ENCODE data around the gene INHBC. TPM values are rescaled to one million over a fixed set of nuclear protein-coding genes. Genes with fewer than 3 reads are reported as not detected.

Gene INHBC
- polyA plus RNA-seq, 1 of the 3 experiments (the other 2 are of a cell fraction), result 0.08 TPM

DNA sequence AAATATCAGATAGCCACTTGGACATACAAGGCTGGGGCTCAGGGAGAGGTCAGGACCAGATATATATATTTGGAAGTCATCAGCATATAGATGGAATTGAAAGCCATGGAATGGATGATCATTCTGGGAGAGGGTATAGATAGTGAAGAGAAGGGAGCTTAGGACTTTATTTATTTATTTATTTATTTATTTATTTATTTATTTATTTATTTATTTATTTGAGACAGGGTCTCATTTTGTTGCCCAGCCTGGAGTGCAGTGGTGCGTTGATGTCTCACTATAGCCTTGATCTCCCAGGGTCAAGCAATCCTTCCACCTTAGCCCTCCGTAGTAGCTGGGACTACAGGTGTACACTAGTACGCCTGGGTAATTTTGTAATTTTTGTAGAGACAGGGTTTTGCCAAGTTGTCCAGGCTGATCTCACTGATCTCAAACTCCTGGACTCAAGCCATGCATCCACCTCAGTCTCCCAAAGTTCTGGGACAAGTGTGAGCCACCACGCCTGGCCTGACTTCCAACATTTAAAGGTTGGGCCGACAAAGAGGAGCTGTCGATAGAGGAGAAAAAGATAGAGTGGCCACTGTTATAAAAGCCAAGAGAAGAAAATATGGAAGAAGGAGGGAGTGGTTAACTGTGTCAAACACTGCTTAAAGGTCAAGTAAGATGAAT lies 11.8 kb downstream of the INHBC start:
- no peak overlapping the region for H3K27ac ChIP-seq (ENCODE audit: low read depth in 2 of 2, low read length in 1 of 2)
- no peak overlapping the region for H3K9ac ChIP-seq
- H3F3A ChIP-seq (replicated peaks; ENCODE audit: insufficient read depth), result no peaks in the 10 kb centered on the region
- TF ChIP-seq, protein P1, sequence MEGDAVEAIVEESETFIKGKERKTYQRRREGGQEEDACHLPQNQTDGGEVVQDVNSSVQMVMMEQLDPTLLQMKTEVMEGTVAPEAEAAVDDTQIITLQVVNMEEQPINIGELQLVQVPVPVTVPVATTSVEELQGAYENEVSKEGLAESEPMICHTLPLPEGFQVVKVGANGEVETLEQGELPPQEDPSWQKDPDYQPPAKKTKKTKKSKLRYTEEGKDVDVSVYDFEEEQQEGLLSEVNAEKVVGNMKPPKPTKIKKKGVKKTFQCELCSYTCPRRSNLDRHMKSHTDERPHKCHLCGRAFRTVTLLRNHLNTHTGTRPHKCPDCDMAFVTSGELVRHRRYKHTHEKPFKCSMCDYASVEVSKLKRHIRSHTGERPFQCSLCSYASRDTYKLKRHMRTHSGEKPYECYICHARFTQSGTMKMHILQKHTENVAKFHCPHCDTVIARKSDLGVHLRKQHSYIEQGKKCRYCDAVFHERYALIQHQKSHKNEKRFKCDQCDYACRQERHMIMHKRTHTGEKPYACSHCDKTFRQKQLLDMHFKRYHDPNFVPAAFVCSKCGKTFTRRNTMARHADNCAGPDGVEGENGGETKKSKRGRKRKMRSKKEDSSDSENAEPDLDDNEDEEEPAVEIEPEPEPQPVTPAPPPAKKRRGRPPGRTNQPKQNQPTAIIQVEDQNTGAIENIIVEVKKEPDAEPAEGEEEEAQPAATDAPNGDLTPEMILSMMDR (IDR thresholded peaks at IDR 0.05), result no peak
- TF ChIP-seq, protein P2, sequence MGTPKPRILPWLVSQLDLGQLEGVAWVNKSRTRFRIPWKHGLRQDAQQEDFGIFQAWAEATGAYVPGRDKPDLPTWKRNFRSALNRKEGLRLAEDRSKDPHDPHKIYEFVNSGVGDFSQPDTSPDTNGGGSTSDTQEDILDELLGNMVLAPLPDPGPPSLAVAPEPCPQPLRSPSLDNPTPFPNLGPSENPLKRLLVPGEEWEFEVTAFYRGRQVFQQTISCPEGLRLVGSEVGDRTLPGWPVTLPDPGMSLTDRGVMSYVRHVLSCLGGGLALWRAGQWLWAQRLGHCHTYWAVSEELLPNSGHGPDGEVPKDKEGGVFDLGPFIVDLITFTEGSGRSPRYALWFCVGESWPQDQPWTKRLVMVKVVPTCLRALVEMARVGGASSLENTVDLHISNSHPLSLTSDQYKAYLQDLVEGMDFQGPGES (IDR thresholded peaks at IDR 0.05; ENCODE audit: low read depth, low read length), result no peak
- TF ChIP-seq TCF12 (IDR thresholded peaks at IDR 0.05), result no peak
- TF ChIP-seq, protein P3, sequence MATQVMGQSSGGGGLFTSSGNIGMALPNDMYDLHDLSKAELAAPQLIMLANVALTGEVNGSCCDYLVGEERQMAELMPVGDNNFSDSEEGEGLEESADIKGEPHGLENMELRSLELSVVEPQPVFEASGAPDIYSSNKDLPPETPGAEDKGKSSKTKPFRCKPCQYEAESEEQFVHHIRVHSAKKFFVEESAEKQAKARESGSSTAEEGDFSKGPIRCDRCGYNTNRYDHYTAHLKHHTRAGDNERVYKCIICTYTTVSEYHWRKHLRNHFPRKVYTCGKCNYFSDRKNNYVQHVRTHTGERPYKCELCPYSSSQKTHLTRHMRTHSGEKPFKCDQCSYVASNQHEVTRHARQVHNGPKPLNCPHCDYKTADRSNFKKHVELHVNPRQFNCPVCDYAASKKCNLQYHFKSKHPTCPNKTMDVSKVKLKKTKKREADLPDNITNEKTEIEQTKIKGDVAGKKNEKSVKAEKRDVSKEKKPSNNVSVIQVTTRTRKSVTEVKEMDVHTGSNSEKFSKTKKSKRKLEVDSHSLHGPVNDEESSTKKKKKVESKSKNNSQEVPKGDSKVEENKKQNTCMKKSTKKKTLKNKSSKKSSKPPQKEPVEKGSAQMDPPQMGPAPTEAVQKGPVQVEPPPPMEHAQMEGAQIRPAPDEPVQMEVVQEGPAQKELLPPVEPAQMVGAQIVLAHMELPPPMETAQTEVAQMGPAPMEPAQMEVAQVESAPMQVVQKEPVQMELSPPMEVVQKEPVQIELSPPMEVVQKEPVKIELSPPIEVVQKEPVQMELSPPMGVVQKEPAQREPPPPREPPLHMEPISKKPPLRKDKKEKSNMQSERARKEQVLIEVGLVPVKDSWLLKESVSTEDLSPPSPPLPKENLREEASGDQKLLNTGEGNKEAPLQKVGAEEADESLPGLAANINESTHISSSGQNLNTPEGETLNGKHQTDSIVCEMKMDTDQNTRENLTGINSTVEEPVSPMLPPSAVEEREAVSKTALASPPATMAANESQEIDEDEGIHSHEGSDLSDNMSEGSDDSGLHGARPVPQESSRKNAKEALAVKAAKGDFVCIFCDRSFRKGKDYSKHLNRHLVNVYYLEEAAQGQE (IDR thresholded peaks at IDR 0.05; ENCODE audit: low read depth, low read length), result no peak
- TF ChIP-seq TEAD4 (IDR thresholded peaks at IDR 0.05; ENCODE audit: borderline replicate concordance, insufficient read depth), result no peak
- no peak for TF ChIP-seq RXRA (IDR thresholded peaks at IDR 0.05; ENCODE audit: borderline replicate concordance, low read depth)
- no peak for TF ChIP-seq MEF2A (IDR thresholded peaks at IDR 0.05; ENCODE audit: borderline replicate concordance, low read depth)
- no peak for TF ChIP-seq RAD21 (IDR thresholded peaks at IDR 0.05; ENCODE audit: low read length)
- TF ChIP-seq GATA2 (CRISPR knock-in tag; IDR thresholded peaks at IDR 0.05), result no peak
- no peak for TF ChIP-seq MXI1 (IDR thresholded peaks at IDR 0.05; ENCODE audit: low read depth, low read length)
- no peak for TF ChIP-seq ELF1 (IDR thresholded peaks at IDR 0.05)
- TF ChIP-seq FOXJ3 (CRISPR knock-in tag; IDR thresholded peaks at IDR 0.05), result no peak
- TF ChIP-seq TAF1 (IDR thresholded peaks at IDR 0.05; ENCODE audit: borderline replicate concordance, low read depth, low read length), result no peak
- no peaks in the 10 kb centered on the region for H3K9me3 ChIP-seq
- no peaks in the 10 kb centered on the region for H3K27me3 ChIP-seq (ENCODE audit: insufficient read depth)
- 95% methylated on average over 6 of the region's 6 CpGs for WGBS (ENCODE audit: low lambda C conversion rate)
- no peaks in the 10 kb centered on the region for H3K36me3 ChIP-seq (replicated peaks in 1 of 2; ENCODE audit: control insufficient read depth in 1 of 2, insufficient read depth in 2 of 2, low read length in 1 of 2)
- H3K79me2 ChIP-seq (ENCODE audit: insufficient read depth), result no peaks in the 10 kb centered on the region
- ChIA-PET POLR2A (no interaction called here), CTCF (interaction anchor here (1.0 to 2.4 kb wide), 4 partner anchors 10 to 233 kb away, joined by 4 to 10 read pairs (median 4); partner anchors contain the start of gene GLI1)
- H3K4me1 ChIP-seq (ENCODE audit: control insufficient read depth in 1 of 2, insufficient read depth in 2 of 2, low read depth in 1 of 2, low read length in 1 of 2), result no peaks in the 10 kb centered on the region; a peak in 1 of 4 replicates
- no peak overlapping the region for H3K4me3 ChIP-seq (ENCODE audit: low read depth in 2 of 2, low read length in 1 of 2)
- DNase-seq, result no peak
- no peak overlapping the region for H3K4me2 ChIP-seq
- H4K20me1 ChIP-seq (ENCODE audit: insufficient read depth), result no peaks in the 10 kb centered on the region
- no peak overlapping the region for H2AFZ ChIP-seq (ENCODE audit: low read depth)
- H3K9me2 ChIP-seq, result no peaks in the 10 kb centered on the region
